Lung microvascular endothelial cell (primary cell): ENCODE measurements around the gene PDGFD. TPM values are rescaled to one million over a fixed set of nuclear protein-coding genes. Genes with fewer than 3 reads are reported as not detected.

Source experiments
- DNase-seq, 2 donors: peaks; one replicate each; pipeline versions ENCODE4 v3.0.0 to v3.0.0-alpha.2; 2010; ENCODE audit warnings: low read depth in 2 of 2
- total RNA-seq: library from RNA; depleted of rRNA; stranded (reverse); fragments of >200 nt; gene quantifications from 2 replicates; pipeline ENCODE4 v1.2.1, GENCODE V29; 2014

PDGFD gene
- total RNA-seq, 1 donor from 2014 or later: 43.8 TPM

- no peak for DNase-seq
These were observed 276.8 kb downstream of the PDGFD start for GRCh38 chr11:103887001-103887658.

- no peak for DNase-seq
These were observed 280.1 kb downstream of the PDGFD start for GRCh38 chr11:103883856-103884255.

DNA sequence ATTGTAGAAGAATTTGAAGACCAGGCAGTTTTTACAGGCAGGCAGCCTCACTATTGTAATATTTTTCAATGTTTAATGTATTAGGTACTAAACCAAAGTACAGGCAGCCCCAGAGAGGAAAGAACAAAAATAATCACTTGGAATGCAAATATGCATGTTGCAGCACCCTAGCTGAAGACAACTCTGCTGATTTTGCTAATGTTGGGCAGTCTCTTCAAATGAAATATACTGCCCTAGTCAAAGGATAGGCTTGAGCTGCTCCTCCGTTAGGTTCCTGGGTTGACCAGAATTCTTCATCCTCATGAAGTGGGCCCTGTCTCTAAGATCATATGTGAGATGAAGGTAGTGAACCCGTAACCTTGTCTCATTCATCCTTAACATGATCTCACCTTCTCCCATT, 280.7 kb downstream of the PDGFD start:
- no peak for DNase-seq

- no peak for DNase-seq
These were observed 282.4 kb downstream of the PDGFD start for GRCh38 chr11:103881584-103881983.

GRCh38 chr11:103880968-103881367, 283.0 kb downstream of the PDGFD start:
- no peak for DNase-seq

DNA sequence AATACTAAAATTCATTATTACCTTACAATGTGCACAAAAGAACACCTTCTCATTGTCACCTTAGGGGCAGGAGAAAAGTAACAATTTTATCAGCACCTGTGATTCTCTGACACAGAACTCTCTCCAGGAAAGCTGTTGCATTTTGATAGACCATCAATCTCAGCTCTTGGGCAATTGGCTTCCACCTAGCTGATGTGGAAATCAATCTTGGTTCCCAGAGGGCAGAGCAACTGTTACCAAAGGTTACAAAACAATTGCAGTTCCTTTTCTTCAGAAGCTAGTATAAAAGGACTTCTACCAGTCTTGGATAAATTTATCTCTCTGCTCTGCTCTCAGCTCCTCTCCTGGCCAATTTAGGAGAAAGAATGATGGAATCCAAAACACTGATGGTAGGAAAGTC, 285.3 kb downstream of the PDGFD start:
- DNase-seq: no peak

DNA sequence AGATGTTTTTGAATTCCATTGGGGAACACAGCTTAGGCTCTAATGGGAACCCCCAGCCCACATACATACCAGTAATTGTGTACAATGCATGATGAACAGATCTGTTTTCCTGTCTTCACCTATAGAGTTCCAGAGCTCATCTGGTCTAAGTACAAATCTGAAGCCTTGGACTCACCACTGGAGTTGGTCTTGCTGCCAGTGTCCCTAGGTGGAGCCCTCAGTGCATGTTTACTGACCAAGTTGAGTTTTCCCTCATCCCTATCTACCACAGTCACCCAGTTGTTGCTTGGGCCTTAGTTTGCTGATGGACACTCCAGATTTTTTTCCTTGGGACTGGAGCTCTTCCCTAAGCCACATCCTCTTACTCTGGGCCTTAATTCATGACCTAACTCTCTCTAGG, 286.7 kb downstream of the PDGFD start:
- DNase-seq: peak; percentile 55 to 68

GRCh38 chr11:103875855-103876510, 288.0 kb downstream of the PDGFD start:
- DNase-seq: no peak

- DNase-seq: no peak
These were observed 291.2 kb downstream of the PDGFD start for GRCh38 chr11:103872748-103873147.

DNA sequence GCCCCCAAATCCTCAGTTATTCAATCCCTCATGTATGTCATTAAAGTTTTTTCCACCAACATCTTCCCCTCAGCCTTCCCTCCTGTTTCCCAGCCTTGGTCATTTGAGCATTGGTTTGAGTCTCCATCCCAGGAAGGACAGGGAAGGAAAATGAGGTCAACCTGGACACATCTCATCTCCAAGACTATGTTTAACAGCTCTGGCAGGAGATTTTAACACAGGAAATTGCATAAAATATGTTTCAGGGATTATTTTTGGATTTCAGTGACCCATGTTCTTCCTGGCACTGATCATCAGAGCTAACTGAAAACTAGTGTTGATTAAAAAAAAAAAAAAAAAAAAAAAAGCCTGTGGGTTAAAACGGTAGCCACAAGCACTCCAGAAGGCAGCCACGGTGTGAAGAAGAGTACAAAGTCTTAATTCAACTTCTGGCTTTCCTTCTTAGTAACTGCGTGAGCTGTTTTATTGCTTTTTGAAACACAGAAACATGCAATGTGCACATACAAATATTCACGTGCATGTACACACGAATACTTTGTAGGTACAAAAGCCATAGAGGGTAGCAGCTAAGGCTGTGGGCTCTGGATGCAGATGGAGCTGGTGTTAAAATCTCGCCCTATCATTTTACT, 291.9 kb downstream of the PDGFD start:
- no peak for DNase-seq

- peak in 1 of 2 donors; percentile 6 for DNase-seq
These were observed 293.1 kb downstream of the PDGFD start for GRCh38 chr11:103870821-103871309.

GRCh38 chr11:103867481-103867880, 296.5 kb downstream of the PDGFD start:
- DNase-seq: no peak

DNA sequence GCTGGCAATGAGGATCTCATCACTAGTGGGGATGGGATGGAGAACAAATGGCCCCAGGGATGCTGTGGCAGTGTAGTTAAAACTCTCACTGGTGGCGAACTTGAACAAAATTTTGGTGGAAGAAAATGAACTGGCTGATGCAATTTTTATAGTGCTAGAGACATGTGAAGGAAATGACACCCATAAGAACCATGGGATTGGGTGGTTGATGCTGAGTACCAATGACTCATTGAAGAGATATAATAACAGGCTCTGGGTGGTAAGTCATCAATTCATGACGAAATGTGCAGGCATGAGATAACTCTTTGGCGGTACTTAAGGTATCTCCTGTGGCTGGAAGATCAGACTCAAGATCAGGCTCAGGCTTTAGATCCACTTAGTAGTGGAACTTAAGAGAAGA, 300.4 kb downstream of the PDGFD start:
- DNase-seq: no peak

DNA sequence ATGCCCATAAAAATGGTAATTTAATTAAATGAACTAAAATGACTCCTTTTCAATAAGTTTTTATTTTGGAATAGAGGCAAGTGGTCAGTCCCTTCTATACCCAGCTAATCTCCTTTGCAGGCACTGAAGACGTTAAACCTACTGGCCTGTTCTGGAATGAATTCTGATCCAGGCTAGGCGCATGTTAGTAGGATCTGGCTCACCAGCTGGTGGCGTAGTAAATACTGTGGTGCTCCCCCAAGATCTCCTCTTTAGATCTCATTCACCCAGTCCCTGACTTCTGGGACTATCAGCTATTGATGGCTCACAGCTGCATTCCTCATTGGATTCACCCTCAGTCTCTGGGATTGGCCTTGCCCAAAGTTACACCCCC, 301.2 kb downstream of the PDGFD start:
- DNase-seq: no peak

- DNase-seq: no peak
These were observed 301.7 kb downstream of the PDGFD start for GRCh38 chr11:103862094-103862801.

Other genes starting within 250 kb of the PDGFD start
- not detected in 2 replicates for gene DDI1, start 127.5 kb downstream of the PDGFD start, total RNA-seq